IMR-90 (cell line): ENCODE data around the gene BCAS3.

ENCODE experiments used
- BHLHE40 ChIP-seq: fragments of 150-350 bp; IDR thresholded peaks from 2 replicates; pipeline ENCODE4 v1.6.1; 2016; ENCODE audit warnings: mild to moderate bottlenecking, low read depth, low read length
- MAFK ChIP-seq: IDR thresholded peaks from 2 replicates; pipeline ENCODE4 v1.6.1; 2012; ENCODE audit warnings: low read depth, low read length, improper control_type of control experiment
- POLR2A ChIP-seq: IDR thresholded peaks from 2 replicates; pipeline ENCODE4 v1.6.1; 2012; ENCODE audit warnings: mild to moderate bottlenecking, low read depth, low read length
- RAD21 ChIP-seq: IDR thresholded peaks from 2 replicates; pipeline ENCODE4 v1.6.1; 2012; ENCODE audit warnings: low read length, improper control_type of control experiment
- RFX5 ChIP-seq: IDR thresholded peaks from 2 replicates; pipeline ENCODE4 v1.8.0; 2012; ENCODE audit warnings: low read depth, mild to moderate bottlenecking, low read length, moderate library complexity
- SMC3 ChIP-seq: fragments of 150-350 bp; IDR thresholded peaks from 2 replicates; pipeline ENCODE4 v1.6.1; 2016; ENCODE audit warnings: low read depth, mild to moderate bottlenecking, antibody characterized with exemption, low read length, moderate library complexity
- TF ChIP-seq, protein P1 (sequence below): conservative IDR thresholded peaks from 2 replicates; pipeline ENCODE4 v1.5.1; 2012; ENCODE audit warnings: mild to moderate bottlenecking, low read depth, low read length, improper control_type of control experiment
- TF ChIP-seq, protein P2 (sequence below): fragments of 150-350 bp; IDR thresholded peaks from 2 replicates; pipeline ENCODE4 v1.6.1; 2017; ENCODE audit warnings: mild to moderate bottlenecking, antibody characterized with exemption, low read length, low read depth
- TF ChIP-seq, protein P3 (sequence below): fragments of 150-350 bp; IDR thresholded peaks from 2 replicates; pipeline ENCODE4 v1.6.1; 2016; ENCODE audit warnings: low read depth, mild to moderate bottlenecking, low read length, moderate library complexity, borderline replicate concordance

DNA sequence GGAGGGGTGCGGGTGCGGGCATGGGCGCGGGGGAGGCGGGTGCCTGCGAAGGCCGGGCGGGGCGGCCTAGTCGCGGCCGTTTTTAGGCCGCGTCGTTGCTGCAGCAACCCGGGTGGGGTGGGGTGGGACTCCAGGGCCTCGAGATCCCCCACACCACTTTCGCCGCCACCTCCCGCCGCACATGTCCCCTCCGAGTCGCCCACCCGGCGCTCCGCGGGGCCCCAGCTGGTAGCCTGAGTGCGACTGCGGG, 733.3 kb downstream of the BCAS3 start:
- TF ChIP-seq POLR2A (no peak), BHLHE40 (no peak), MAFK (no peak), RFX5 (no peak), SMC3 (no peak), RAD21 (no peak)
- TF ChIP-seq, protein P1, sequence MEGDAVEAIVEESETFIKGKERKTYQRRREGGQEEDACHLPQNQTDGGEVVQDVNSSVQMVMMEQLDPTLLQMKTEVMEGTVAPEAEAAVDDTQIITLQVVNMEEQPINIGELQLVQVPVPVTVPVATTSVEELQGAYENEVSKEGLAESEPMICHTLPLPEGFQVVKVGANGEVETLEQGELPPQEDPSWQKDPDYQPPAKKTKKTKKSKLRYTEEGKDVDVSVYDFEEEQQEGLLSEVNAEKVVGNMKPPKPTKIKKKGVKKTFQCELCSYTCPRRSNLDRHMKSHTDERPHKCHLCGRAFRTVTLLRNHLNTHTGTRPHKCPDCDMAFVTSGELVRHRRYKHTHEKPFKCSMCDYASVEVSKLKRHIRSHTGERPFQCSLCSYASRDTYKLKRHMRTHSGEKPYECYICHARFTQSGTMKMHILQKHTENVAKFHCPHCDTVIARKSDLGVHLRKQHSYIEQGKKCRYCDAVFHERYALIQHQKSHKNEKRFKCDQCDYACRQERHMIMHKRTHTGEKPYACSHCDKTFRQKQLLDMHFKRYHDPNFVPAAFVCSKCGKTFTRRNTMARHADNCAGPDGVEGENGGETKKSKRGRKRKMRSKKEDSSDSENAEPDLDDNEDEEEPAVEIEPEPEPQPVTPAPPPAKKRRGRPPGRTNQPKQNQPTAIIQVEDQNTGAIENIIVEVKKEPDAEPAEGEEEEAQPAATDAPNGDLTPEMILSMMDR, result no peak
- TF ChIP-seq, protein P2, sequence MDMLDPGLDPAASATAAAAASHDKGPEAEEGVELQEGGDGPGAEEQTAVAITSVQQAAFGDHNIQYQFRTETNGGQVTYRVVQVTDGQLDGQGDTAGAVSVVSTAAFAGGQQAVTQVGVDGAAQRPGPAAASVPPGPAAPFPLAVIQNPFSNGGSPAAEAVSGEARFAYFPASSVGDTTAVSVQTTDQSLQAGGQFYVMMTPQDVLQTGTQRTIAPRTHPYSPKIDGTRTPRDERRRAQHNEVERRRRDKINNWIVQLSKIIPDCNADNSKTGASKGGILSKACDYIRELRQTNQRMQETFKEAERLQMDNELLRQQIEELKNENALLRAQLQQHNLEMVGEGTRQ, result no peak
- TF ChIP-seq, protein P3, sequence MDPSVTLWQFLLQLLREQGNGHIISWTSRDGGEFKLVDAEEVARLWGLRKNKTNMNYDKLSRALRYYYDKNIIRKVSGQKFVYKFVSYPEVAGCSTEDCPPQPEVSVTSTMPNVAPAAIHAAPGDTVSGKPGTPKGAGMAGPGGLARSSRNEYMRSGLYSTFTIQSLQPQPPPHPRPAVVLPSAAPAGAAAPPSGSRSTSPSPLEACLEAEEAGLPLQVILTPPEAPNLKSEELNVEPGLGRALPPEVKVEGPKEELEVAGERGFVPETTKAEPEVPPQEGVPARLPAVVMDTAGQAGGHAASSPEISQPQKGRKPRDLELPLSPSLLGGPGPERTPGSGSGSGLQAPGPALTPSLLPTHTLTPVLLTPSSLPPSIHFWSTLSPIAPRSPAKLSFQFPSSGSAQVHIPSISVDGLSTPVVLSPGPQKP, result no peak
